ENCODE data around the gene NOL6.

NOL6 gene

DNA sequence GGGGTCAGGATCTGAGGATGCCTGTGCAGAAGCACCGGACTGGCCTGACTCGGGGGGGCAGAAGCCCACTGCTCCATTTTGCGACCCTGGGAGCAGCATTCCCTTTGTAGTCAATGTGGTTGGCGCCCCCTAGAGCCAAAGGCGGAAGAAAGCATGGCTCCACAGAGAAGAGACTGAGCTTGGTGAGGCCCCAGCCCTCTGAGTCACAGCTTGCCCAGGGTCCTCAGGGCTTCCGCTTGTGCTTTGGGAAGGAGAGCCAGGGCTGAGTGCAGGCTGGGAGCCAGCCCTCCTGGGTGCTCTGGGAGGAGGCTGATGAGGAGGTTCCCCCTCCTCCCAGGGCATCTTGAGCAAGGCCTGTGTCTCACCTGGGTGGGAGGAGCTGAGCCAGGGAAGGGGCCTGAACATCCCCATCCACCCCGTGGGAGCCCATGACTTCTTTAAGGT, 20.9 kb downstream of the NOL6 start:
- DNase-seq = peak; percentile 80

DNA sequence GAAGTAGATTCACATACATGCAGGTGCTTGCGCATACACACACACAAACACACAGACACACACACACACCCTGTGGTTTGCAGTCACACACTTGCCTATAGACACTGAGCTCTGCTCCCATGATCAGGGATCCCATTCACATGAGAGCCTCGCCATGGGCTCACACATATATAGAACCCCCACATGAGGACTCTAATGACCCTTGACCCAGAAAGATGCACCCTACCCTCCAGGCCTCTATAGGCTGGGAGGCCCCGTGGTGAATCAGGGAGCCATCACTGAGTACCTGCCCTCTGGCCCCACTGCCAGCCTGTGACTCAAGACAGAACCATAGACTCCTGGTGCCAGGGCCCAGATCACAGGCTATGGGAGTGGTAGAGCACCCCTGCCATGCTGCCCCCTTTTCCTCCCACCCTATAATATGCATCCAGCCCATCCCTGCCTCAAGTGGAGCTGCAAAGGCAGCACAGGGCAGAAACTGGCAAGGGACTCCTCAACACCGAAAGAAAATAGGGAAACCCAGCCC, 23.0 kb downstream of the NOL6 start:
- DNase-seq = no peak

DNA sequence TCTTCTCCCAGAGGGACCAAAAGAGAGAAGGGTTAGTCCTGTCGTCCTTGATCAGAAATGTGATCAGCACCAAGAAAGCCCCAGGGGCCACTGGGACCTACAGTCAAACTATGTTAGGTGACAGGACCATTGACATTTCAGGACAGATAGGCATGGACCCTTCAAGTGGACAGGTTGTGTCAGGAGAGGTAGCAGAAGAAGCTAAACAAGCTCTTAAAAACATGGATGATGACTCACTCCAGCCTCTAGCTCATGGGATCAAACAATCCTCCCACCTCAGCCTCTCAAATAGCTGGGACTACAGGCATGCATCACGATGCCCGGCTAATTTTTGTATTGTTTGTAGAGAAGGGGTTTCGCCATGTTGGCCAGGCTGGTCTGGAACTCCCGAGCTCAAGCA, 24.0 kb downstream of the NOL6 start:
- no peak for DNase-seq

DNA sequence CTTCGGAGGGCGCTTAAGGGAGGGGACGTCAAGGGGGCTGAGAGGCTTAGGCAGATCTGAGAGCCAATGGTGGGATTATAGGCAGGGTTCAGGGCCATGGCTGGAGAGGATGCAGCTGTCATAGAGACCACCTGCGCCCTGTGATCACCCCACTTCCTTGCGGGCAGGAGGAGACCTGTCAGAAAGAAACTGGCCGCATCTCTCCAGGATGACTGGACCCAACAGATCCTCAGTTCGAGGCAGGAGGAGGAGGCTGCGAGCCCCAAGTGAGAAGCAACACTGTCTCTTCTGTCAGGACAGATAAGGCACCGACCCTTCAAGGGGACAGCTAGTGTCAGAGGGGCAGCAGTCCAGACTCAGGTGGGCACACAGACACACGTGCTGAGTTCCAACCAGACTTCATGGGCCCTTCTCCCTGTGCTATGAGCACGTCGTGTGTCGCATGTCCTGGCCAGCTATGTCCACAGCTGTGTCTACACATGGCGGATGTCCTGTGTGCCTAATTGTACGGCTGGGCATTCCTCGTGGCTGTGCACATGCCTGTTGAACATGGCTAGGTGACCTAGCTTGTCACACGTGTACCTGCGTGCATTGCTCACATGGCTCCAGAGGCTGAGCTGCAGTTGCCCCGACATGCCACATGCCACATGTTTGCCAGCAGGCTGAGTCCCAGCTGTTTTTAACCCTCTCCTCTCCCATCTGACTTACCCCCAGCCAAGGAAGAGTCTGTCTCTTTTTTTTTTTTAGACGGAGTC, 25.7 kb downstream of the NOL6 start:
- DNase-seq = peak; percentile 40

DNA sequence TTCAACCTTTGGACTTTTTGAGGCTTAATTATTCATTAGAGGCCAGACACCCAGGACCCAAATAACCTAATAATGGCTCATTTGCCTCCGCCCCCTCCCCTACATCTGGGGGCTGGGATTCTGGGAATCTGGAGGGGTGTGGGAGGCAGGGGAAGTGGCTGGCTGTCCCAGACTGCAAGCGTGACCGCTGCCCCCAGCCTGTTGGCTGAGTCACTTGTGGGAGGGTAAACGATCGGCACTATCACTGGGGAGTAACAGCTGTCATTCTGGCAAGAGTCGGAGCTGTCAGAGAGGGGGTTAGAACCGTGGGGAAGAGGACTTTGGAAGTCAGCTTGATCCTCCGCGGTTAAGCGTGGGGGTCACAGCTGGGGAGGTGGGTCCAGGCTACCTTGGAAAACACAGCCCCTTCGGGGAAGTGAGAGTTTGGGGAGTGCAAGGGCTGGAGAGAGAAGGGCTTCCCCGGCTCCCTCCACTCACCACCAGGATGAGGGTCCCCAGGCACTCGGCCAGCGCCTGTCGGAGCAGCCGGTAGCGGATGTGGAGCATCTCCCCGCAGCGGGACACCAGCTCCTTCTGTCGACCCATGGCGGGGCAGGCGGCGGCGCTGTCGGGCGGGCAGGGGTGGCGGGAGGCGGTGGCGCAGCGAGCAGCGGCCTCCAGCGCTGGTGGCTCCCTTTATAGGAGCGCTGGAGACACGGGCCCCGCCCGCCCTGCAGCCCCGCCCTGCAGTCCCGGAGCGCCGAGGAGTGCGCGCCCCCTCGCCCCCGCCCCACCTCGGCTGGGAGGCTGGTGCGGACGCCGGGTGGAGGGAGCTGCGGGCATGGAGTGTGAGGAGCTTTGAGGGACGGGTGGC, 26.6 kb downstream of the NOL6 start, which contains the start of gene AQP3:
TSS of gene AQP3 (minus strand) at position 648 of the 853 bp plus-strand sequence. CDS start at position 585, 63 bp downstream.
- peak; percentile 86 for DNase-seq

DNA sequence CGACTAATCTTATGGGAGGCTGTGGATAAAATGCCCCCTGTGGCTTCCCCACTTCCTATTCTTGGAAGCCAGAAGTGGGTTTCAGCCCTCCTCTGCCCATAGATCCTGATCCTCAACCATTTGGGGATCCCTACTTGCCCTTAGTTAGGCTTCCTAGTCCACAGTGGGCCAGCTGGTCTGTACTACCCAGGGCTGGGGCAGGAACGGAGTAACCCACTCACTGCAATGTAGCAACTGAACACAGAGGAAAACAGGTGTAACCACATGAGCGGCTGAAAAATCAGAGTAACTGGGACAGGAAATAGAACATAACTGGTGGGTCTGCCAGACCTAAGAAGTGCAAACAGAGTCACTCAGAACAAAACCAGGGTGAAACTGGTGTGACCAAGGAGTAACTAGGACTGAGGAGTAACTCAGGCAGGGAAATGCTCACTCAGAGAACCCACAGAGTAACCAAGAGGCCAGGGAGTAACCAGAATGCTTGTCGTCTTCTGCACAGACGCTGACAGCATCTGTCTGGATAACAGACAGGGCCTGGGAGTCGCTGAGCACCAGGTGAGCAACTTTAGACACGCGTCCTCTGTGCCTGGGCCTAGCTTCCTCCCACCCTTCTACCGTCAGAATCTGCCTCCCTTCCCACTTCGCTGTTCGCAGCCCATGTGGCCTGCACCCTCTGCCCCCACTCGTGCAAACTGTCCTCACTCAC, 27.3 kb downstream of the NOL6 start:
- peak; percentile 69 for DNase-seq

DNA sequence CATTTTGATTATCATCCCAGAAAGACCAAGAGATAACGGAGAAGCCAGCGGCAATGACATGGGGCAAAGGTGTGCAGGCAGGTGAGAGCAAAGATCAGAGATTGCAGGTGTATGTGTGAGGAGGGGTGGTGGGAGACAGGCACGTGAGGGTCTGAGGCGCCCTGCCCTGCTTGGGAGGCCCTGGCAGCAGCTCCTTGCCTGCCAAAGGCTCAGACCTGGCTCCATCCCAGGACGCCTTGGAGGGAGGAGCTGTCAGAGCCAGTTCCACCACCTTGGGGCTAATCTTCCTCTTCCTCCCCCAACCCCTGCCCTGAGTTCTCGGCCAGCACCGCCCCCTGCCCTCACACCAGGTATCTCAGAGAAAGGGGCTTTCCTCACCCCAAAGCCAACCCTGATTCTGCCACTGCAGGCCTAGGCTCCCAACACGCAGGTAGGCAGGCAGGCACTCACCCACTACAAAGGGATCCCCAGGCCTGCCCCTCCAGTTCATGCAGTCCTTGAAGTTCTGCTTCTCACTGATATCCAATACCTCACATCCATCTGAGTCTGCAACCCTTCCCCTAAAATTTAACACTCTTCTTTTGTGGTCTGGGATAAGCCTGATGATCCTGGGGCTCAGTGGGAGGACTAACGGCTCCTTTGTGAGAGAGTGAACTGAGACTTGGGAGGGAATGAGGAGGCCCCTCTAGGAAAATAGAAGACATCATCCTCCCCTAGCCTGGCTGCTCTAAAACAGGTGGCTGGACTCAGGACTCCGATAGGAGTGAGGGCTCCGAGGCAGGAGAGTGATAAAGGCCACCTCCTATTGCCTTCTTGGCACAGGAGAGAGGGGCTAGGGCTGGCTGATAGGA, 28.1 kb downstream of the NOL6 start:
- peak; percentile 44 for DNase-seq

DNA sequence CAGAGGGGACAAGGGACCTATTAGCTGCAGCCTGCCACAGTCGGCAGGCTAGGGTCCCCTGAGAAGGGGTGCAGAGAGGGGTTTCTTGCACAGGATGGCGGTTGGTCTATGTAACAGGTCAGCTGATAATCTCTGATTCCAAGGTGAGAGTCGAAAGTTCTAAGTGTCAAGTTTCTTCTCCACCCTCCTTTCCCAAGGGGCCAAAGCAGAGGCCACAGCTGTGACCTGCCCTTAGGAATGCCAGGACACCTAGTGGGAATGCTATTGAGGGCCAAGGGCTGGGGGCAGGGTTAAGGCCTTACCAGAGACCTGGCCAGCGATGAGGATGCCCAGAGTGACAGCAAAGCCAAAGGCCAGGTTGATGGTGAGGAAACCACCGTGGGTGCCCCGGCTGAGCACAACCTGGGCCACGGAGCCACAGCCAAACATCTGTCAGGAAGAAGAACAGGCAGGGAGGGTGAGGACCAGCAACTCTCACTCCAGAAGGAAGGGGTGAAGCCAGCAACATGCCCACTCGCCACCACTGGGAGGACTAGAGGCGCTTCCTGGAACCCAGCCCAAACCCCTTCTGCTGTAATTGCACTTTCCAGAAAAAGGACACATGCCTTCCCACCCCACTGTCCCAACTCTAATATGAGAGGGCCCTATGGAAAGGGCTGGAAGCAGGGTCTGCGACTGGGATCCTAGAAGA, 30.1 kb downstream of the NOL6 start:
- DNase-seq = no peak

DNA sequence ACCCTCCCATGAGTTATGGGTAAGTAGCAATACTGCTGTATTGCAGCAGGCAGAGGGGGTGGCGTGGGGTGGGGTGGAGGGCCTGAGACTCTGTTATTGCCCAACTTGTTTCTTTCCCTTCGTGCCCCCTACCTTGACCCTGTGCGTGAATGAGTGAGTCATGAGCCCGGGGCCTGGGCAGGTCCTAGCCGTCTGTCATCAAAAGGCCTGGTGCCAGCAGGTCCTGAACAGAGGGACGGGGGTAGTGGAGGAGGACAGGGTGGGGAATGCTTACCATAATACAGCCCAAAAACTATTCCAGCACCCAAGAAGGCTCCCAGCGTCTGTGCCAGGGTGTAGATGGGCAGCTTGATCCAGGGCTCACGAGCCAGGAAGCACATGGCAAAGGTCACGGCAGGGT, 30.7 kb downstream of the NOL6 start:
- no peak for DNase-seq

DNA sequence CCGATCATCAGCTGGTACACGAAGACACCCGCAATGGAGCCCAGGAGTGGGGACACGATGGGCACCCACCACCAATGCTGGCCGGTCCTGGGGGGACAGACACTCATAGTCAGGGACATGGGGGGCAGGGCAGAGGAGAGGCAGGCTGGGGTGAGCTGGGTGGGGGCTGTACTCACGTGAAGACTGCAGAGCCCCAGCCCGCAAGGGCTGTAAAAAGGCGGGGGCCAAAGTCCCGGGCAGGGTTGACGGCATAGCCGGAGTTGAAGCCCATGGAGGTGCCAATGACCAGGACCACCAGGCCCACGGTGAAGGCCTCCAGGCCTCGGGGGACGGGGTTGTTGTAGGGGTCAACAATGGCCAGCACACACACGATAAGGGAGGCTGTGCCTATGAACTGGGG, 31.6 kb downstream of the NOL6 start:
- DNase-seq = no peak

DNA sequence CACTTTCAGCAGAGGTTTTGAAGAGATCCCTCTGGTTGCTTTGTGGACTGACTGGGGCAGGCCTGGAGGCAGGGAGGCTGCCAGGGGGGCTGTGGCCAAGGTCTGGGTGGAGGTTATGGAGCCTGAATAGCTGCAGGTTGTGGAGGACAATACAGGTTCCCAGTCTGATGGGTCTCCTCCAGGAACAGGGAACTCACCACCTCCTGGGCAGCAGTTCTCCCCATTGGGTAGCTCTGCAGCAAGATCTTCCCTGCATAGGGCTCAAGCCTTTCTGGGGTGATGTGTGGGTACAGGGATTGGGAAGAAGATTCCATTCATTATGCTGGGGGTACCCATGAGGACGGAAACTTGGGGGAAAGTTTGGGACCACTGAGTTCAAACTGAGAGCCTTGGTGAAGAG, 33.1 kb downstream of the NOL6 start:
- DNase-seq = no peak

DNA sequence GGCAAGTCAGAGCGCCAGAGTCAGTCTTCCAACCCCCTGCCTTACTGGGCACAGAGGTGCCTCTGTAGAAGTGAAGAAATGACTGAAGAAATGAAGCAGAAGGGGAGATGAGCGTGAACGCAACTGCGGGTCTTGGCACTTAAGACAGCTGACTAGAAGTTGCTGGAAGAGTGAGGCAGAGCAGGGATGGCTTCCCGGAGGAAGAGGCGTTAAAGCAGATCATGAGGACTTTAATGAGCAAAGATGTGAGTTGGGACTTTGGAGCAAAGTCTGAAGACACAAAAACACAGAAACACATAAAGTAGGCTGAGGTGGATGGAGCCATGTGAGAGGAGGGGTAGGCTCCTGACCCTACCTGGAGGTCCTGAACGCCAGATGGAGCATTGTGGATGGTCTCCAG, 33.5 kb downstream of the NOL6 start:
- no peak for DNase-seq

DNA sequence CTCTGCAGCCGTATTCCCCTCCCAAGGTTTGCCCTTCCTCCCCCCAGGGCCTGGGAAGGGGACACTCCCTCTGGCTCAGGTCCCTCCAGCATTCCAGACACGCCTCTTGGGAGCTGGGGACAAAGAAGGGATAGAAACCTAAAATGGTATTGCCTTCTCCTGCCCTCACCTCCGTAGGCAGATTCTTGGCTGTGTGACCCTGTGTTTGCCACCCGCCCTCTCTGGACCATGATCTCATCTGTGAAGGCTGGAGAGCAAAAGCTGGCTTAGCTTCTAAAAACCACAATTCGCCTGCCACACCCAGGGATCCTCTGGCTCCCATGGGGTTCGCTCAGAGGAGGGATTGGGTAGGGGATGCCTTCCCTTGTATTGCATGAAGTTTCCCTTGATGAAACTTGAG, 34.0 kb downstream of the NOL6 start:
- DNase-seq = no peak

DNA sequence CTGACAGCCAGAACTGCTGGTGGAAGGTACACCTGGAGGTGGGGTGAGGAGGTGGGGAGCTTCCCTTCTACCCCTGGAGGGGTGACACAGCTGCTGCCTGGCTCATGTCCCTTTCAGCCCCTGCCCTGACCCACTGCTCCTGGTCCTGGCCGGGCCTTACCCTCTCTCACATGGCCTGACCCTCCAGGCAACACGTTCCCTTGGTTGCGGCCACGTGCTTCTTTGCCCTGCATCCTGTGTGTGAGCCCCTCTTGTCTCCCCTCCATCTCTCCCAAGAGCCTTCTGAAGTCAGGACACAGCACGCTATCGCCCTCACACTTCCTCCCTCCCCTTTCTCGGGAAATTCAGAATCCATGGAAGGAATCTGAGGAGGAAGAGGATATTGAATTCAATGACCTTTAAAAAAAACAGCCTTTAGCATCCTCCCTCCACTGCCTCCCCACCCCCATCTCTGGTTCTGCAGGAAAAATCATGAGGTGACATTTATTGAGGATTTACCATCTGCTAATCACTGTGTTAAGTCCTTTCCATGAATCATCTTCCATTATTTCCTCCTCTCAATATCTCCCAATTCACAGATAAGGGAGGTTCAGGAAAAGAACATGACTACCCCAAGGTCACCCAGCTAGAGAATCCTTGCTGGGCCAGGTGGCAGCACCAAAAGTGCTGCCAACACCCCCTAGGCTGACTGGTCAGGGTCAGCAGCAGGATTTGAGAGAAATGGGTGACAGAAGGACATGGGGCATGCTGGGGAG, 34.6 kb downstream of the NOL6 start:
- no peak for DNase-seq

DNA sequence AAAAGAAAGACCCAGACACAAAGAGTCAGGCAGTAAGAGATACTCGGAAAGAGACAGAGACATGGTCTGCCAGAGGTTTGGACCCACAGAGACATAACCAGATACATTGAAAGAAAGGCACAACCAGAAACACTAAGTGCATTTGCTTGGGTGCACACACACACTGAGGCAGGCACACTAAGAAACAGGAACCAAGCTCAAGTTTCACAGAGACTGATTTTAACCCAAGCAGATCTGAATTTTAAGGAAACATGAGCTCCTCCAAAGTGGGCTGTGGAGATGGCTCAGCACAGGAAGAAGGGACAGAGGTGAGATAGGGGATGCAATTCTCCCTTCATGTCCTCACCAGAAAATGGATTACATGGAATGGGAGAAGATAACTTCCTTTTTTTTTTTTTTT, 35.8 kb downstream of the NOL6 start:
- no peak for DNase-seq

DNA sequence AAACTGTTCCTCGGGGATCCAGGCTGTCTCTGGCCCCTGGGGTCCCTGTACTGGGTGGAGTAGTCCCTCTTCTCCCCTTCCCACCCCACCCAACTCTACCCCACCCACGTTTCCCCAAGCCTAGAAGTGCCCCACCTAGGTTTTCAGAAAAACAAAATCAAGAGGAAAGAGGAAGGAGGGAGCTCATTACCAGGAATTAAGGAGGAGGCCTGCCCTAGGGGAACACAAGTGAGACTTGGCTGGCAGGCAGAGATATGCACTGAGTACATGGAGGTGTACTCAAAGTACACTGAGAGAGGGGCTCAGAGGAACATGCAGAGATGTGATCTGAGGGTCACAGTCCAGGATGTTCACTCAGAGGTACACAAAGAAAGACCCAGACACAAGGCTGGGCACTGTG, 36.5 kb downstream of the NOL6 start:
- DNase-seq = no peak

DNA sequence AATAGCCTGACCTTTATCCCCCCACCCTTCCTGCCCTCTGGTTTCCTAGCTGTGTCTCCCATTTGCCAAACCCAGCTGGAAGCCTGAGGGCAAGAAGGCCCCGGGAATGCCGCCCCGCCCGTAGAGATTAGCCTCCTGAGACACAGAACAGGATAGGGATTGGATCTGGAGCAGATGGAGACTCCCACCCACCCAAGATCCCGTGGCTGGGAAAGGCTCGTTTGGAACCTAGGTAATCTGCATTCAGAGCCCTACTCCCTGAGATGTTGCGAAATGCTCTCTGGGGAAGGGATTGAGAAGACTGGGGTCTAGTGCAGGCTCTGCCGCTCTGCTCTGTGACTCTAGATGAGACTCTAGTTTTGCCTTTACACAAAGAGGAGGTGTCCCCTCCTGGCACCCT, 37.3 kb downstream of the NOL6 start:
- no peak for DNase-seq

DNA sequence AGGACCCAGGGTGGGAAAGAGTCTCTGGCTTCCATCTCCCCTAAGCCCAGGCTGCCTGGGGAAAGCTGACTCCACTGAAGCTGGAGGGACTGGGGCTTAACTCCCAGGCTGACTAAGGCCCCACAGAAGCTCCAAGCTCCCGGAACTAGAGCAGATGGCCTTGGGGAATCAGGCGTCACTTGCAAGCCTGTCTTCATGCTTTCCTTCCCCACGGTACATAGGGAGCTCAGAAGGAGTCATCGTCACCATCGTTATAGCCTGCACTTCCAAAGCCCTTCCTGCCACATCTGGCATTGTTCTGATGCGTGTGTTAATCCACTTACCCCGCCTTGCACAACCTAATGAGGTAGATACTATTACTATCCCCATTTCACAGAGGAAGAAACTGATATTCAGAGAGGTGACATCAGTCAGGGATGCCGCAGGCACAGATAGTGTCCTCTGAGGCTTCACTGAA, 37.9 kb downstream of the NOL6 start:
- no peak for DNase-seq

DNA sequence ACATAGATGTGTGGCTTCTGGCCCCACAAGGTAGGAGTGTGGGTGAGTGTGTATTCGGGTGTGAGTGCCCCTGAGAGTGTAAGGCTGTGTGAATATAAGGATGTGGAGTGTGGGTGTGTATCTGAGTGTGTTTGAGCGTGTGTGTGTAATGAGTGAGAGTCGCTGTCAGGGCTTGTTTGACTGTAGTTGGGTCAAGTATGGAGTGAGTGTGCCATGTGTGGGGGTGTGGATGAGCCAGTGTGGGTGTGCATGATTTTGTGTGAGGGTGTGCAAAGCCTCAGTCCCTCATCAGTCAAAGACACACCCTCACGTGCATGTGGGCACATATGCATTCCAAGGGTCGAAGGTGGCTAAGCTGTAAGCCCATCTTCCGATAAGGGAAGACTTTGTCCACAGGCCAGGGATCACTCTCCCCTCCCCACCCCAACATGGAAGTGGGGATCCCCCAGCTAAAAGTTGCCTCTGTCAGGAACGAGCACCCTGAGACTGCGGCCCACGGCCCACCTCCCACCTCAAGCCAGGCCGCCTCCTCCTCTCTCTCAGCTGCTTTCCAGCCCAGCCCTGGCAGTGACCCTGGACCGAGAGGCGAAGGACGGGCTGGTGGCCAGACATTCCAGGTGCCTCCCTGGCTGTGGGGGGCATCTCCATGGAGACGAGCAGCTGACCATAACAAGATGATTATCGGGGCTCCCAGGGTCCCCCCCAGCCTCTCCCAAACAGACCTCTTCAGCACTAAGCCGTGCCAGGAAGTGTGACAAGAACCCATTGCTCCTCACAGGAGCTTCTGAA, 39.2 kb downstream of the NOL6 start:
- no peak for DNase-seq

DNA sequence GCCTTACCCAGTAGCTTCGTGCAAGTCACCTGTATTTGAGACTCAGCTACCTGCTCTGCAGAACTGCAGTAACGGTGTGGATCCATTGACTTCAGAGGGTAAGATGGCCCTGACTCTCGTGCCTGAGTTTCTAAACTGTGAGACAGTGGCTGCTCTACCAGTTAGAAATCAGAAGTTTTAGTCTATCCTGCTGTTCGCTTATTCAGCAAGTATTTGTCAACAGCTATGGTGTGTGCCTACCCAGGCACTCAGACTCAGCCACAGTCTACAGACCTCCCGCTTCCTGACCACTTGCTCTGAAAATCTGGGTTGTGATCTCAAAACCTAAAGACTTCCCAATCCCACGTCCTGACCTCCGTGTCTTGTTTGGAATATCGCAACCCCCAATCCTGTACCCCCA, 39.9 kb downstream of the NOL6 start:
- no peak for DNase-seq

Measured in CD4-positive, alpha-beta T cell treated with Interleukin-17A for 4 hours (primary cell).